Fibroblast of mammary gland (primary cell): ENCODE data around the gene MYBPC2.

Source experiments
- DNase-seq: peaks from one replicate; pipeline ENCODE4 v3.0.0-alpha.2; 2010; ENCODE audit warnings: low read depth
- H3K4me3 ChIP-seq: 2 replicates; pipeline ENCODE4 v1.5.1; 2011; ENCODE audit warnings: low read depth, mild to moderate bottlenecking, low read length, moderate library complexity; ENCODE audit not compliant: control insufficient read depth
- TF ChIP-seq, protein P1 (sequence below): conservative IDR thresholded peaks from 2 replicates; pipeline ENCODE4 v1.5.1; 2011; ENCODE audit warnings: low read depth, low read length, inconsistent platforms; ENCODE audit not compliant: control insufficient read depth, insufficient read depth

Gene MYBPC2

GRCh38 chr19:50432221-50433028 lies at the start of gene MYBPC2:
MYBPC2 (plus strand) TSS chr19:50432892; CDS start chr19:50432954, 62 bp downstream.
- TF ChIP-seq, protein P1, sequence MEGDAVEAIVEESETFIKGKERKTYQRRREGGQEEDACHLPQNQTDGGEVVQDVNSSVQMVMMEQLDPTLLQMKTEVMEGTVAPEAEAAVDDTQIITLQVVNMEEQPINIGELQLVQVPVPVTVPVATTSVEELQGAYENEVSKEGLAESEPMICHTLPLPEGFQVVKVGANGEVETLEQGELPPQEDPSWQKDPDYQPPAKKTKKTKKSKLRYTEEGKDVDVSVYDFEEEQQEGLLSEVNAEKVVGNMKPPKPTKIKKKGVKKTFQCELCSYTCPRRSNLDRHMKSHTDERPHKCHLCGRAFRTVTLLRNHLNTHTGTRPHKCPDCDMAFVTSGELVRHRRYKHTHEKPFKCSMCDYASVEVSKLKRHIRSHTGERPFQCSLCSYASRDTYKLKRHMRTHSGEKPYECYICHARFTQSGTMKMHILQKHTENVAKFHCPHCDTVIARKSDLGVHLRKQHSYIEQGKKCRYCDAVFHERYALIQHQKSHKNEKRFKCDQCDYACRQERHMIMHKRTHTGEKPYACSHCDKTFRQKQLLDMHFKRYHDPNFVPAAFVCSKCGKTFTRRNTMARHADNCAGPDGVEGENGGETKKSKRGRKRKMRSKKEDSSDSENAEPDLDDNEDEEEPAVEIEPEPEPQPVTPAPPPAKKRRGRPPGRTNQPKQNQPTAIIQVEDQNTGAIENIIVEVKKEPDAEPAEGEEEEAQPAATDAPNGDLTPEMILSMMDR, result no peak
- no peak for DNase-seq
- peak within 1 kb of the TSS; percentile 46 for H3K4me3 ChIP-seq

DNA sequence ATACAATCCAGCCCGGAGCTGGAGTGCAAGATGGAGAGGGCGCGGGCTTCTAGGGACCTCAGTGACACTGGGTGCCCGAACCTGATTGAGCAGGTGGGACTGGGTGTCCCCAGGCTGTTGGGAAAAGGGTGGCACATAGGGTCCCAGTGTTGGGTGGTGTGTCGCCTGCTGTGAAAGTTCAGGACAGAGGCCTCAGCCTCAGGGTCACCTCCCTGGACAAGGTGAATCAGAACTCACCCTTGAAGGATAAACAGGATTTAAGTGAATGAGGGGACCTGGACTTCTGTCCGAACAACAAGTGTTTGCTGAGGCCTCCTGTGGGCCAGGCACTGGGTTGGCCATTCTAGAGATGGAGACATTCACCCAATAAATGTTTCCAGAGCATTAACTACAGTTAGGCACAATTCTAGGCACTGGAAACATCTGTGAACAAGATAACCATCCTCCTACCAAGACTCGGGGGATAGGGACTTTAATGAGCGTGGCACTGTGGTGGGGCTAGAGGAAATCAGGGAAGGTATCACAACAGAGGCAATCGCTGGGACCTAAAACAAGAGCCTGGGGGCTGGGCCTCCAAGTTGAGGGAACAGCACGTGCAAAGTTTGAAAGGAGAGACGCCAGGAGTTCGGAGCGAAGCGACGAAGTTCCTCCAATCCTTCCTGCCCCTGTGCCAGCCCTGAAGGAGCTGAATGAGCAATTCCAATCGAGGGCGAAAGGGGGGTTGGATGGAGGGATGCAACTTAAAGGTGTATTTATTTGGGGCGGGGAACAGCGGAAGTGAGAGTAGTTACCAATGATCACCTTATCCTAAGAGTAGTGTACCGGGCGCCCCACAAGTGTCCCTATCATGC lies 49.5 kb upstream of the MYBPC2 start:
- TF ChIP-seq, protein P1, result no peak
- DNase-seq, result no peak

GRCh38 chr19:50383852-50384684 lies 48.6 kb upstream of the MYBPC2 start, which contains the start of gene POLD1:
POLD1 (plus strand) TSS chr19:50384347; CDS start chr19:50398852, 14,505 bp downstream.
- TF ChIP-seq, protein P1, result no peak
- DNase-seq, result peak; percentile 95
- H3K4me3 ChIP-seq, result peak within 1 kb of the TSS; percentile 71

More for the DNA sequence above, 49.5 kb upstream of the MYBPC2 start:
- peak overlapping the region; percentile 71 for H3K4me3 ChIP-seq

GRCh38 chr19:50384685-50385535 lies 47.8 kb upstream of the MYBPC2 start:
- peak; percentile 56 for DNase-seq
- H3K4me3 ChIP-seq, result peak overlapping the region; percentile 71
- TF ChIP-seq, protein P1, result no peak

GRCh38 chr19:50387176-50387867 lies 45.4 kb upstream of the MYBPC2 start:
- peak; percentile 76 for DNase-seq
- TF ChIP-seq, protein P1, result no peak
- no peak overlapping the region for H3K4me3 ChIP-seq
